Measurements from ENCODE around the gene VWA3A.
"Not testable (repeated sequence)": the region's sequence is repeated elsewhere in the genome, so short reads cannot be mapped to it uniquely, and the experiment has no call there.

VWA3A gene

DNA sequence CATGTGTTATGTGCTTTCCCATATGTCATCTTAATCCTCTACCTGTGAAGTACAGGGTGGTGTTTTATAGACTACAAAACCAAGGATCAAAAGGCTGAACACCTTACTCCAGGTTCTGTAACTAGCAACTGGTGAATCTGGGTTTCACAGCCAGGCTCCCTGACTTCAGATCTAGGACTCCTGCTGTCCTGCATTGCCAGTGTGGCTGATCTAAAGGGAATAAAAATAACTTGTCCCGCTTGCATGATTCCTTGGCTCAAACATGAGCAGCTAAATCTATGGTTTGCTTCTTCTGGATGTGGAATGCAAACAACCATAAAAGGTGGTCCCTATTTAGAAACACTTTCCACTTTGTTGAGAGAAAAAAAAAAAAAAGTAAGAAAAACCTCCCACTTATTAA, 3.7 kb upstream of the VWA3A start:
- no peak for DNase-seq (ENCODE audit: low read depth in 2 of 3, low spot score in 2 of 3)

DNA sequence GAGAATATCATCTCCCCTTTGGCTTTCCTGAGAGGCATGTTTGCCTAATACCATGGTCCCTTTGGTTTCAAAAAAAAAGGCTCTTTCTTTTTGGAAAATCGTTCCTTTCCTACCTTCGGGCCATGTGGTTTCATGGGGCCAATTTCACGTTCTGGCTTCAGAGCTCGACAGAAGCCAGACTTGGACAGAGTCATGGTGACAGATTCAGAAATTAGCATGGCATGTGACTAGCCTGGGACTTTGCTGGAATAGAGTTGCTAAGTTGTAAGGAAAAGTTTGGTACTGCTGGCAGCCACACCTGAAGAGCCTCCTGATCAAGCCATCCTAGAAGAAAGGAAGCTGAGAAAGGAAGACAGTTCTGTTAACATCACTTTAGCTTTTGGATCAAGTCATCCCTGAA, 2.4 kb upstream of the VWA3A start:
- no peak for DNase-seq (ENCODE audit: low read depth in 2 of 3, low spot score in 2 of 3)

DNA sequence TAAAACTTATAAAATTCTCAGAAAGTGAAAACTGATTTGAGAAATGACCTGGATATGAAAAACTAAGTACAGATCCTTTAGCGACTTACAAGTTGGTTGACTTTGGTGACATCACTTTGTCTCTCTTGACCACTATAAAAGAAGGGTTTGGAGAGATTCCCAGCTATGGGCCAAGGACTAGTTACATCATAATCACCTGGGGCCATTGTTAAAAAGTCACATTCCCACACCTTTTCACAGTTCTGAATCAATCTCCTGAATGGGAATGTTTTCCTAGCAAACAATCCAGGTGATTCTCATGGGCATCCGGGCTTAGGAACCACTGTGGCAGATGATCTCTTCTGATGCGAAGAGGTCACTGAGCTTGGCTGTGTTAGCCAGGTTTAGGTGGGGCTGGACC, 620 bp upstream of the VWA3A start:
- DNase-seq (ENCODE audit: low read depth in 2 of 3, low spot score in 2 of 3), result no peak

DNA sequence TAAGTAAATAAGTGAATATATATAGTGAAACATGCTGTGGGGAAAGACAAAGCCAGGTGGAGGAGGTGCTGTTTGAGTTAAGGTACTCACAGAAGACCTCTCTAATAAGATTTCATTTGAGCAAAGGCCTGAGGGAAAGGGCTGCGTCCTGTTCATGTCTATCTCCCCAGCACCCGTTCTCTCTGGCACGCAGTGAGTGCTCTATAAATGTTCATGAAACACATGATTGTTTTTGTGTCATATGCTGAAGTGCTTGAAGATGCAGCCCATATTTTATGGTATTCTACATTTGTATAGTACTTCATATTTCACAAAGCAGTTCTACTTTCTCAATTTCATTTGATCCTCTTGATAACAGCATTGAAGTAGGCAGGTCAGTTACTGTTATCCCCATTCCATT, 990 bp downstream of the VWA3A start:
- DNase-seq (ENCODE audit: low read depth in 2 of 3, low spot score in 2 of 3), result no peak

DNA sequence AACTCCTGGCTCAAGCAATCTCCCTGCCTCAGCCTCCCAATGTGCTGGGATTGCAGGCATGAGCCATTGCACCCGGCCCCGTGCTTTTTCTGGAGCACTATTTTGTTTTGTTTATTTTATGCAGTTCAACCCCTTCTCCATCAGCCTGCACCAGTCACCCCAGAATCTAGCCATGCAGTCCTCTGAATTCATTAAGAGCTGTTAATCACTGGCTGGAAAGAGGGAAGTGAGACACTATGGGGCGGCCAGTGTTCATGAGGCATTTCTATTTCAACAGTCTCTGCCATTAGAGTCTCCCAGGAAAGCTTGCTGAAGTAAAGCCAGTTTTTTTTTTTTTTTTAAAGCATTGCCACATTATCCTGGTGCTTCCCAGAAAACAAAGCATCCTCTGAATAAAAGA, 1.7 kb downstream of the VWA3A start:
- no peak for DNase-seq (ENCODE audit: low read depth in 2 of 3, low spot score in 2 of 3)

DNA sequence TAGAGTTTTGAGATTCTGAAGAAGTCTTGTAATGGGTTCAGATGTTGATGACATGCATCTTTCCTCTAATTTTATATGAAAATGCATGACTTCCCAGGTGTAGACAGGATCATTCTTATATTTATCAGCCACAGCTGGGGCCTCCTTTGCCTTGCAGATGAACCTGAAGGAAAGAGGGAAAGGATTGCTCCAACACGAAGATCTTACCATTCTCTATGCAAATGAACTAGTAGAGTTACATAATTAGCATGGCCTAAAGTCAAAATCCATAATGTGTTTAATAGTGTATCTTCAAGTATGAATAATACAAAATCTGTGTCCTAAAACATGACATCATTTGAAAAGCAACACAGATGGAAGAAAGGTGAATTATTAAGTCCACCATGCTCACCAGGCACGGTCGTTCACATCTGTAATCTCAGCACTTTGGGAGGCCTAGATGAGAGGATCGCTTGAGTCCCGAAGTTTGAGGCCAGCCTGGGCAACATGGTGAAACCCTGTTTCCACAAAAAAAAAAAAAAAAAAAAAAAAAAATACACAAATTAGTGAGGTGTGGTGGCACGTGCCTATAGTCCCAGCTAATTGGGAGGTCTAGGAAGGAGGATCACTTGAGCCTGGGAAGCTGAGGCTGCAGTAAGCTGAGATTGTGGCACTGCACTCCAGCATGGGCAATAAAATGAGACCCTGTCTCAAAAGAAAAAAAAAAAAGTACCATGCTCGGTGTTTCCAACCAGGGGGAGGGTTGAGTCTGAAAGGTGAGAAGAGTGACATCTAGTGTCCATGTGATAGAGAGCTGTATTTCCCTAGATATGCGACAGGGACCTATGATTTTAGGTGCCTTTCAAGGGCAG, 6.3 kb downstream of the VWA3A start:
- no peak for DNase-seq (ENCODE audit: low read depth in 2 of 3, low spot score in 2 of 3)

DNA sequence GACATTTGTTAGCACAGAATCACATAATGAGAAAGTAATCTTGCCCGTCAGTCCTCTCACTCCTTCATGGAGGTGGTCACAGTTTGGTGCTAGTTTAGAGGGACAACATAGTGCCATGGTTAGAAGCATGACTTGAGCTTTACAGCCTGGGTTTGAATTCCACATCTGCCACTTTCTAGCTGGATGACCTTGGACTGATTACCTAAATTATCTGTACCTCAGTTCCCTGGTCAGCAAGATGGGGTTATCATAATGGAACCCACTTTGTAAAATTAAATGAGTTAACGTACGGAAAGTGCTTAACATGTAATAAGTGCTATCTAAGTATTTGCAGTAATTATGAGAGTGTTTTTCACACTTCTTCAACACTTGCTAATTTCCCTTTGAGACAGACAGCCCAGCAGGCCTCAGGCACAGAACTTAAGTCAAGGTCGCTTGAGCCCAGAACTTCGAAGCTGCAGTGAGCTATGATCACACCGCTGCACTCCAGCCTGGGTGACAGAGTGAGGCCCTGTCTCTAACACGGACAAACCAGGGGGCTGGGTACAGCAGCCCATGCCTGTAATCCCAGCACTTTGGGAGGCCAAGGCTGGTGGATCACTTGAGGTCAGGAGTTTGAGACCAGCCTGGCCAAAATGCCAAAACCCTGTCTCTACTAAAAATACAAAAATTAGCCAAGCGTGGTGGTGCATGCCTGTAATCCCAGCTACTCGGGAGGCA, 7.1 kb downstream of the VWA3A start:
- DNase-seq (ENCODE audit: low read depth in 2 of 3, low spot score in 2 of 3), result no peak

DNA sequence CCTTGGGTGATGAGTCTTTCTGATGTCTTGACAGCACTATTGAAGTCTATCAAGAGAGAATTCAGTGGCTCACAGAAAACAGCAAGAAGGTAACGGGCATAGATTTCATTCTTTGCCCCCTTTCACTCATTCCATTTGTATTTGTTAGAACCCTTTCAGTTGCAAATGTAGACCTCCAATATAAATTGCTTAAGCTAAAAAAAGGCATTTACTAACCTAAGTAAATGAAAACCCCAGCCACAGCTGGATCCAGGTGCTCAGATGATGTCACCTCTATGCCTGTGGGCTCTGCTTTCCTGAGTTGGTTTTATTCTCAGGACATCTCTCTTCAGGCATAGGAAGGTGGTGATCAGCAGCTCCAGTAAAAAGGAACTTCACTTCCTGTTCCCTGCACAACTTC, 11.1 kb downstream of the VWA3A start:
- DNase-seq (ENCODE audit: low read depth in 2 of 3, low spot score in 2 of 3), result no peak

DNA sequence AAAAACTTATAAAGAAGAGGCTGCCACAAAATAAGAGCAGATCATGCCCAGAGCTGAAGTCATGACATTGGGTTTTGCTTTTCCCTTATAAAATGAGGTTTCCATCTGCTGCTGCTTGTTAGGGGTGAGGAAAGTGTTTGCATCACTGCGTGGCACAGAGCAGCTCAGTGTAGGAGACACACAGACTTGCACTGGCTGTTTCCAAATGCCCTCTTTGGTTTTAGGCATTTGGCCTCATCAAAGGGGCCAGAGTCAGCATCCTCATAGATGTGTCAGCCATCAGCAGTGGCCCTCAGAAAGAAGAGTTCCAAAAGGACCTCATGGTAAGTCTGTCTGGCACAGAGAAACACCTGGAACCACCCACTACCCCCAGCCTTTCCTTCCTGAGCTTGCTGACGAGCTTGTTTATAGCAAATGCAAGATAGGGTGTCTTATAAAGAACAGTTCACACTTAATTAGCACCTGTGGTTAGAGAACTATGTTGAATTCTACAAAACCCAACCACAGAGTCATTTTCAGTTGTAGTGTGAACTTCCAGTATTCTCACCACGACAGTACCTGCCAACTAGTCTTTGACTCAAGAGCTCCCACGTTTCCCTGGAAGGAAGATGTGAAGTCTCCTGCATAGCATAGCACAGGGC, 17.0 kb downstream of the VWA3A start:
- no peak for DNase-seq (ENCODE audit: low read depth in 2 of 3, low spot score in 2 of 3)

DNA sequence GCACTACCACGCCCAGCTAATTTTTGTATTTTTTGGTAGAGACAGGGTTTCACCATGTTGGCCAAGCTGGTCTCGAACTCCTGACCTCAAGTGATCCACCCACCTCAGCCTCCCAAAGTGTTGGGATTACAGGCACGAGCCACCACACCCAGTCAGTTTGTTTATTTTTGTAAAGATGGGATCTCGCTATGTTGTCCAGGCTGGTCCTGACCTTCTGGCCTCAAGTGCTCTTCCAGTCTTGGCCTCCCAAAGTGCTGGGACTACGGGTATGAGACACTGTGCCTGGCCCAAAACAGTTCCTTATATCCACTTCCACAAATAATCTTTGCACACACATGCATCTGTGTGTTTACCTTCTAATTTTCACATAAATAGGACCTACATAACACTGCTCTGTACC, 19.3 kb downstream of the VWA3A start:
- not testable (repeated sequence) for DNase-seq (ENCODE audit: low read depth in 2 of 3, low spot score in 2 of 3)

DNA sequence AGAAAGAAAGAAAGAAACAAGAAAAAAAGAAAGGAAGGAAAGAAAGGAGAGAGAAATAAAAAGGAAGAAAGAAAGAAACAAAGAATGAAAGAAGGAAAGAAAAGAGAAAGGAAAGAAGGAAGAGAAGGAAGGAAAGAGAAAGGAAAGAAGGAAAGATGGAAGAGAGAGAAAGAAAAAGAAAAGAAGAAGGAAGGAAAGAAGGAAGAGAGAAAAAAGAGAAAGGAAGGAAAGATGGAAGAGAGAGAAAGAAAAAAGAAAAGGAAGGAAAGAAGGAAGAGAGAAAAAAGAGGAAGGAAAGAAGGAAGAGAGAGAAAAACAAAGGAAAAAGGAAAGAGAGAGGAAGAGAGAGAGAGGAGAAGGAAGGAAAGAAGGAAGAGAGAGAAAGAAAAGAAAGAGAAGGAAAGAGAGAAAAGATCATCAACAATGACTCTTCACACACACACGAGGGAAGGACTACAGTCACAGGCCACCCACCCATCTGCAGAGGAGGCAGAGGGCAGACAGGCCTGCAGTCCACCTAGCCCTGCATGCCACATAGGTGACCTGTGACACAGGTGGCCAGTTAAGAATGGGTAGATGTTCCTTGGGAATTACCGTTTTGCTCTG, 23.9 kb downstream of the VWA3A start:
- DNase-seq (ENCODE audit: low read depth in 2 of 3, low spot score in 2 of 3), result no peak

DNA sequence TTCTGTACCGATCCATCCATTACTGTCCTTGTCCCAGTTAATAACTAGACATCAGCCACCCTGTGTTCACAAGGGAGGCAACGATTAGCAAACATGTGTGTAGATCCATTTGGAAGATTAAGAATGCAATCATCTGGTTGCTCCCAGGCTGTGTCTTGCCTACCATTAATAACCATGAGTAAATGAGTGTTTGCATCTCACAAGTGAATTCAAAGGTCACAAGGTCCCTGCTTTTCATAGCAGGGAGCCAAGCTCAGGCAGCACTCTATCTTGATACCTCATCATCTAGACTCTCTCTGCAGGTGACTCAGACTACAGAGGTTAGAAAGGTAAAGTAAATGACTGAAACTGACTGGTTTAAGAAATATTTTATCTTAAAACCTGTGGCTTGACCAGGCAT, 25.3 kb downstream of the VWA3A start:
- no peak for DNase-seq (ENCODE audit: low read depth in 2 of 3, low spot score in 2 of 3)

DNA sequence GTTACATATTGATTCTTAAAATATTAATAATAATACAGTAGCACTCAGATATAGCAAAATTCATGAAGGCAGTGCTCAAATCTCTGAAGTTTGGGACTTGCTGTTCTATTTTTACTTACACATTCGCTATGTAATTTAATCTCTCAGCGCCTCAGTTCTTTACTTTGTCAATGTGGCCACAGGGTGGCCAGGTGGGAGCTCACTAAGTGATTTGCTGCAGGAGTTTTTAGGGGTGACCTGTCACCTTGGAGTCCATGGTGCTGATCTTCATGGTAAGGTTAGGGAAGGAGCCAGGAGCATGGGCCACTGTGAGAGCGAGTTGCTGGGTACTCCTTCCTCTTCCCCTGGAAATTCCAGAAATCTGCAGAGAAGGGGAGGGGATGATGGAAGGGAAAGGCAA, 28.1 kb downstream of the VWA3A start:
- DNase-seq (ENCODE audit: low read depth in 2 of 3, low spot score in 2 of 3), result no peak

DNA sequence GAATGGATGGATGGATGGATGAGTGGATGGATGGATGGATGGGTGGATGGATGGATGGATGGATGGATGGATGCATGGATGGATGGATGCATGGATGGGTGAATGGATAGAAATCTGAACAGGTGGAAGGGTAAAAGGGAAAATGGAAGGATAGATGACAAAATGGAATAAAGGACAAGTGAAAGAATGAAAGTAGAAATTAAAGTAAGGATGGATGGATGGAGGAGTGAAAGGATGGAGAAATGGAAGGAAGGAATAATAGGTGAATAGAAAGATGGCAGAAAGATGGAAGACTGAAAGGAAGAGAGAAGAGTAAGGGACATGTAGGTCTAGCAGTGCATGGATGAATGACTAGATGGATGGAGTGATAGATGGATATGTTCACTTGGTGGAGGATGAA, 29.9 kb downstream of the VWA3A start:
- DNase-seq (ENCODE audit: low read depth in 2 of 3, low spot score in 2 of 3), result no peak

DNA sequence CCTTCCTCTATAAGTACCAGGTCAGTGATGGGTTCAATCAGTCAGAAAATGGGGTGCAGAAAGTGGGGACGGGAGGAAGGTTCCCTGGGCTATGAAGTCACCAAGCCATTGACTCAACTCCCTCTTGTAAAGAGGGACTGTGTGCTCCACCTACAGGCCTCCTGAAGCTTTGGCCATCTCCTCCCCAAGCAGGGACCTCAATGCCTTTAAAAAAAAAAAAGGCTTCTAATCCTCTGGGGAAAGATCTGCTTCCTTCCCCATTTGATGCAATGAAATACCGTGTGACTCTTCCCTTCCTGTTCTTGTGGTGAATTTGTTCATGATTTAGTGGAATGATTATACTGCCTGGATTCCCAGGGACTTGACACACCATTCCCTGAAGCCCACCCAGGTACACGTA, 30.8 kb downstream of the VWA3A start:
- no peak for DNase-seq (ENCODE audit: low read depth in 2 of 3, low spot score in 2 of 3)

DNA sequence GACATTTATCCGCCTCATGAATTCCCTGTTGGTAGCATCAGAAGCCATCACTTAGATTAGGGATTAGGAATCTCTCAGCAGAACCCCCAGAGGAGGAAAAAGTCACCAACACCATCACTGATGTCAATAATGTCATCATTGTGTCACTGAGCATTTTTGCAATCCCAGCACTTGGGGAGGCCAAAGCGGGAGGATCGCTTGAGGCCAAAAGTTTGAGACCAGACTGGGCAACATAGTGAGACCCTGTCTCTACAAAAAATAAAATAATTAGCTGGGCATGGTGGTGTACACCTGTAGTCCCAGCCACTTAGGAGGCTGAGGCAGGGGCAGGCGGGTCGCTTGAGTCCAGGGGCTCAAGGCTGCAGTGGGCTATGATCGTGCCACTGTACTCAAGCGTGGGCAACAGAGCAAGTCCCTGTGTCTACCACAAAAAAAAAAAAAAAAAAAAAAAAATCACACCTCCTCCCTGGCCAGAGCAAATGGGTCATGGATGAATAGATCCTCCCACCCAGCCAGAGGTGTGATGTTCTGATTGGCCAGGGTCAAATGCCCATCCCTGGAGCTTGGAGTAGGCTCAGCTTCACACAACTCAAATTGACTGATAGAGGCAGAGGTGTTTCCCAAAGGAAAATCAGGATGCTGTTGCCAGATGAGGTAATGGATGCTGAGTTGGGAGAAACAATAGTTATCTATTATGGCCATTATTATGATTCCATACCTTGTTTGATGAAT, 31.6 kb downstream of the VWA3A start:
- no peak for DNase-seq (ENCODE audit: low read depth in 2 of 3, low spot score in 2 of 3)

DNA sequence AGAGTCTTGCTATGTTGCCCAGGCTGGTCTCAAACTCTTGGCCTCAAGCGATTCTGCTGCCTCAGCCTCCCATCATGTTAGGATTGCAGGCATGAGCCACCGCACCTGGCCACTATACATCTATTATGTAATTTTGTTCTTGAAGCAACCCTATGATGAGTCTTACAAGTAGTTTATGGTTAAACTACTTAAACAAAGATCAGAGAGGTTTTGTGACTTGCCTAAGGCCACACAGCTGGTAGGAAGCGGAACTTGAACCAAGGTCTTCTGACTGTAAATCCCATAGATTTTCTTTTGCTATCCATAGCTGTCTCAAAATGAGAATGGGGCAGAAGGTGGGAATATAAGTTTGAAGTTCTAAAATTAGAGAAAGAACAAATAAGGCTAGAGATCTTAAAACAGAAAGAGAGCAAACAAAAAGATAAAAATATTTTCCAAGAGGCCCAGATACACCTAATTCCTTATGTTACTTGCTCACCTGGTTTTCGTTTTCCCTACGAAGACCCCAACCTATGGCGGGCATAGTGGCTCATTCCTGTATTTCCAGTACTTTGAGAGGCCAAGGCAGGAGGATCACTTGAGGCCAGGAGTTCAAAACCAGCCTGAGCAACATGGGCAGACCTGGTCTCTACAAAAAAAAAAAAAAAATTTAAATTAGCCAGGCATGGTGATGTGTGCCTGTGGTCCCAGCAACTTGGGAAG, 32.4 kb downstream of the VWA3A start:
- no peak for DNase-seq (ENCODE audit: low read depth in 2 of 3, low spot score in 2 of 3)

DNA sequence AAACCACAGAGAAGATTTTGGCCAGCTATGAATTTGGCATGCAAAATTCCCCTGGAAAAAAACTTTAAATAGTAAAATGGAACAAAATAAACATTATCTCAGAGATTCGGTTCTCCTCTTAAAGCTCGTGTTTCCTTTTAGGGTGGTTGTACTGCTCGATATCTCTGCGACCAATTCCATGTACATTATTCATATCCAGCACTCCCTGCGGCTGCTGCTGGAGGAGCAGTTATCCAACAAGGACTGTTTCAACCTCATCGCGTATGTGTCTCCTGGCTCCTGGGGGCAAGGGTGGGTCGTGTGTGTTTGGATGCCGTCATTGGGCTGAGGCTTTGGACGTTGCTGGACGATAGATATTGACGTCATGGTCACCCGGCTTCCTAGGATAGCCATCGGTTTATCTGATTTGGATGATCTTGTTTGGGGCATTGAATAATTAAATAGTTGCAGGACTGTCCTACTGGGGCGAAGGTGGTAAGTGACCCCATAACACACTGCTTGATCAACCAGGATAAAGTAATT, 33.8 kb downstream of the VWA3A start:
- no peak for DNase-seq (ENCODE audit: low read depth in 2 of 3, low spot score in 2 of 3)

DNA sequence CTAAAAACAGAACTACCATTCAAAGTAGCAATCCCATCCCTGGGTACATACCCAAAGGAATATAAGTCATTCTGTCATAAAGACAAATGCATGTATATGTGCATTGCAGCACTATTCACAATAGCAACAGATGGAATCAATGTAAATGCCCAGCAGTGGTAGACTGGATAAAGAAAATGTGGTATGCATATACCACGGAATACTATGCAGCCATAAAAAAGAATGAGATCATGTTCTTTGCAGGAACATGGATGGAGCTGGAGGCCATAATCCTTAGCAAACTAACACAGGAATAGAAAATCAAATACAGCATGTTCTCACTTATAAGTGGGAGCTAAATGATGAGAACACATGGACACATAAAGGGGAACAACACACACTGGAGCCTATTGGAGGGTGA, 36.2 kb downstream of the VWA3A start:
- not testable (repeated sequence) for DNase-seq (ENCODE audit: low read depth in 2 of 3, low spot score in 2 of 3)

DNA sequence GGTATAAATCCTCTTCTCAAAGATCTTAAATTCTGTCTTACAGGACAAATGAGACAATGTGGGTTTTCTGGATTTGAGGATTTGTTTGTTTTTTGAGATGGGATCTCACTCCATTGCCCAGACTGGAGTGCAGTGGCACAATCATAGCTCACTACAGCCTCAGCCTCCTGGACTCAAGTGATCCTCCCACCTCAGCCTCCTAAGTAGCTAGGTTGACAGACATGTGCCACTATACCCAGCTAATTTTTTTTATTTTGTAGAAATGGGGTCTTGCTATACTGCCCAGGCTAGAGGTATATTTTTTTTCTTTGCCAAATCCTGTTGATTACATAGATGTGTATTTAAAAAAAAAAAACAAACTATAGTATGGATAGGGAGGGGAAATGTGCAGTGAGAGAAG, 38.2 kb downstream of the VWA3A start:
- no peak for DNase-seq (ENCODE audit: low read depth in 2 of 3, low spot score in 2 of 3)

All from activated CD8-positive, alpha-beta memory T cell treated with anti-CD3 and anti-CD28 coated beads for 48 hours (primary cell).